GM18507 (cell line): ENCODE measurements around the gene CSNK1D.

ENCODE experiments used
- DNase-seq: peaks from one replicate; pipeline ENCODE4 v3.0.0; 2011; ENCODE audit warnings: low read depth; ENCODE audit not compliant: insufficient read length; ENCODE audit errors: extremely low spot score
- FAIRE-seq: peaks from 2 replicates; lab custom pipeline; 2011; peaks lifted over from hg19 to GRCh38; lab: Jason Lieb, UNC

CSNK1D gene

DNA sequence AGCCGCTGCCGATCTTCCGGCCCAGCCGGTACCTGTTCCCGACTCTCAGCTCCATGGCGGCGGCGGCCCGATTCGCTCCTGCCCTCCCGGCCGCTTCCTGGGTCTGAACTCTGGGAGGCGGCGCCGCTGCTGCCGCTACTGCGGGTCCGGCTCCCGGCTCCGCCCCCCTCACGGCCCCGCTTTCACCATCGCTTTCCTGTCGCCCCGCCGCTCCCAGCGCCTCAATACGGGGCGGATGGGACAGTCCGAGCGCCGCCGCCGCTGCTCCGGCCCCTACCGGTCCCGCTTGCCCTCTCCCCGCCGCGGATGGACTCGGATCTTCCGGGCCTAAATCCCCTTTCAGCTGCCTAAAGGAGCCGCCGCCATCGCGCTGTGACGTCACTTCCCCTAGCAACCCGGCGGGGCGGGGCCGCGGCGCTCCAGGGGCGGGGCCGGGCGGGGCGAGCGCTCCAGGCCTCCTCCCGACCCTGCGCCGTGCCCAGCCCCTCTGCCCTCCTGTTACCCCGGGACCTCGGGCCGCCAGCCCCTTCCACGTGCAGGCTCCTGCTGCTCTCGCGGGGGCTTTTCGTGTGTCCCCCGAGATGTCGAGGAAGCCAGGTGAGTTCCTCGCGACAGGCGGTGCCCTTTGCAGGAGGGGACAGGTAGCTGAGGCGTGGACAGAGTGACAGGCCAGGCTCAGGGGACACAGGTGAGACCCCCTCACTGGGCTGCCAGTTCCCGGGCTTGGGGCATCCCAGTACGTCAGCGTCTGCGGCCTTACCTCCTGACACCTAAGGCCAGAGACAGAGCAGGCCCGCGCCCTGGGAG is at the start of gene CSNK1D:
CSNK1D (minus strand) TSS at position 374 of the 807 bp plus-strand sequence; CDS start at position 55, 319 bp downstream.
- DNase-seq (peak; percentile 92), FAIRE-seq (peak; percentile 68)

DNA sequence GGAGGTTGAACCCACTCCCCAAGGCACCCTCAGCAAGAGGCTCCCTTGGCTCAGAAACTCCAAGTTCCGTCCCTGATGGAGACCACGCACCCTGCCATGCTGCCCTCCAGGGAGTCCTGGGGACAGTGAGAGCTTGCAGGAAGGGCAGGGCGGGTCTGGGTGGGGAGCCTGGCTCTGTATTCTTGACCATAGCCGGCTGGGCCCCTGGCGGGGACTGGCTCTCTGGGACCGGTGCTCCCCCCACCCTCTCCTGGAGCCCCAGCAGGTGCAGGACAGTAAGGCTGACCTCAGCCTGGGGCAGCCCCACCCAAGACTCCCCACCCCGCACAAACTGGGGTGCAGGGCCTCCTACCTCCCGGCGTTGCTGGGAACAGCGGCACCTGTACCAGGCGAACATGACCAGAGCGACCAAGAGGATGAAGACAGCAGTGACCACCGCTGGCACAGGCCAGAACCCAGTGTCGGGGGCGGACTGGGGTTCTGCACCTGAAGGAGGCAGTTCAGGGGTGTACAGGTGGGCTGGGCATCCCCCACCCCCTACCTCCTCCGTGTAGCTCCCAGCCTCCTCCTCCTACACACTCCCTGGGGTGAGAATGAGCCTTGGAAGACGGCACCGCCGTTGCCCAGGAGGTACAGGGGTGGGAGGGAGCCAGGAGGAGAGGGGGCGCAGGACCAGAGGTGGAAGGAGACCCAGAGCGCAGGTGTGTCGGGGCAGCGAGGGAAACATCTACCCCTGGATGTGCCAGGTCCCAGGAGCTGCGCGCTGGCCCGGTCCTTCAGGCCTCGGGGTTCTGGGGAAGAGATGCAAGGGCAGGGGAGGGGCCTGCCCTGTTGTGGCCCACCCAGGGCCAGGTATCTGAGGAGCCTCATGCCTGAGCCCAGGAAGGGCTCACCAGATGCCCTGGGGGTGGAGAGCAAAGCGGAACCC is 49.3 kb upstream of the CSNK1D start:
- no peak for DNase-seq
- no peak for FAIRE-seq

DNA sequence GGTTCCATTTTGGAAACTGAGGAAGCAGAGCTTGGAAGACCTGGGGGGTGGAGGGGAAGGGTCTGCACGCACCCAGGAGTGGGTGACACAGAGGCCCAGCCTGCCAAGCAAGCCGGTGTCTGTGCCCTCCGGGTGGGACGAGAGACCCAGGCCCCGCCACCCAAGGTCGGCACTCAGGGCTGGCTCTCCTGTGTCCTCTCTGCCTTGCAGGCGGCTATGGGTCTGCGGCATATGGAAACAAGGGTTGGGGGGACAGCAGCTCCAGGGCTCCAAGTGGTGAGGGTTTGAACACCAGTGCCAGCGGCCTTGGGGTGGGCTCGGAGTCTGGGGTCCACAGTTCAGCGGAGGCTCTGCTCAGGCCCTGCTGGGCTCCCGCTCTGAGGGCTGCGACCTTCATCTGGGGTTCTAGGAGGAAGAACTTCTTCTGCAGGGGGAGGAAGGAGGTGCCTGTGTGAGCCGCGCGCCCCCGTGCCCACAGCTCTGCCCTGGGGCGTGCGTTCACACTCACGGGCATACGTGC is 48.5 kb upstream of the CSNK1D start:
- no peak for DNase-seq
- no peak for FAIRE-seq

DNA sequence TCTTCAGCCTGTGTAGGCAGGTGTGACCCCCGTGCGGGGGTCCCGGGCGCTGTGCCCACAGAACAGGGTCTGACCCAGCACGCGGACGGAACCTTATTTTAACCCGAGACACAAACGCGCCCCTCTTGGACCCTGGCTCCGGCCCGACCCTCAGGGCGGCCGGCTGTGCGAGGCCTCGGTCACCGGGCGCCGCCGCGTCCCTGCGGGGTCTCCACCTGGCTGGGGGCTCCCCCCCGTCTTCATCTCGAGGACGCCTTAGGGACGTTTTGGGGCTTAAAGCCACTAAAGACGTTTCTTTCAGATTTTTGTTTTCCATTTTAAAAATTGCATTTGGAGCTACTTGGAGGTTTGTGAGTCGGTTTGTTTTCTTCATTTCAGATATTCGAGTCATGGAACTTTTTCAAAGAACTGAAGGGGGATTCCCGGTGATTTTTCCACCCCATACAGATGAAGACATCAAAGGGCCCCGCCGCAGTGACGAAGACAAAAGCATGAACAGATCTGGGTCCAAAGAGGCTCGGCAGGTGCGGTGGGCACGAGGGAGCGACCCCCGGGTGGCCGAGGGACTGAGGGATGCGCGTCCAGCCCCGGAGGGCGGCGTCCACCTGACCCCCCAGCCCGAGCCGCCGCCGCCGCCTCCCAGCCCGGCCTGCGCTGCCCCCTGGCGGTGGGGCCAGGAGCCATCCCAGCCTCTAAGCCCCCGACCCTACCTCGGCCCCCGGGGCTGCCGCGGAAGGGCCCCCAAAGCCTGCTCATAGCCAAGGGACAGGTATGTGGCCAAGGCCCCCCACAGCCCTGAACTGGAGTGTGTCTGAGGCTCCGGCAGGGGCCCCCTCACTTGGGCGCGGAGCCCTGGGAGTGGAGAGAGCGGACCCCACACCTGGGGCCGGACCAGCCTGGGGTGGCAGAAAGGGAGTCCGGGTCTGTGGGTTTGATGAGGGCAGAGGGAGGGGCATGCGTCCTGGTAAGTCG is 47.7 kb upstream of the CSNK1D start:
- DNase-seq (no peak), FAIRE-seq (peak; percentile 44)

DNA sequence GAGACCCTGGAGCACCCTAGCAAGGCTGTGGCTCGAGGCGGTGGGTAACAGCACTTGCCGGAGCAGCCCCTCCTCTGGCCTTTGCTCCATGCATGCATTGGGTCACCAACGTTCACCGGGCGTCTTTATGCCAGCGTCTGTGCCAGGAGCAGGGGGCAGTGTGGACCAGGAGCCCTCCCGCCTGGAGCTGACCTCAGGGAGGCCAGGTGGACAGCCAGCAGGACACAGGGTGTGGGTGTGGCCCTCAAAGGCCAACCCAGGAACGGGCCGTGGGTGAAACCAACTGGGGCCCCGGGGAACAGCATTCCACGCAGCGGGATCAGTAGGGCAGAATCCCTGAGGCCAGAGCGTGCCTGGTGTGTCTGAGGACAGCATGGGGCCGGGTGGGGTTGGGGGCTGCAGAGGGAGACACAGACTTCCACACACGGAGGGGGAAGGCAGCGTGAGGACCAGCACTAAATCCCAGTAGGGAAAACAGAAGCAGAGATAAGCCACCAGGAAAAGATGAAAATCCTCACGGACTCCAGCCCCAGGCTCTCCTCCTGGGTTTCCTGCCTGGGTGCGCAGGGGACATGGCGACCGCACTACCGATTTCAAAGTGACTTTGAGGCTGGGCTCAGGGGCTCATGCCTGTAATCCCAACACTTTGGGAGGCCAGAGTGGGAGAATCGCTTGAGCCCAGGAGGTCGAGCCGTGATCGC is 46.8 kb upstream of the CSNK1D start:
- DNase-seq (no peak), FAIRE-seq (no peak)

DNA sequence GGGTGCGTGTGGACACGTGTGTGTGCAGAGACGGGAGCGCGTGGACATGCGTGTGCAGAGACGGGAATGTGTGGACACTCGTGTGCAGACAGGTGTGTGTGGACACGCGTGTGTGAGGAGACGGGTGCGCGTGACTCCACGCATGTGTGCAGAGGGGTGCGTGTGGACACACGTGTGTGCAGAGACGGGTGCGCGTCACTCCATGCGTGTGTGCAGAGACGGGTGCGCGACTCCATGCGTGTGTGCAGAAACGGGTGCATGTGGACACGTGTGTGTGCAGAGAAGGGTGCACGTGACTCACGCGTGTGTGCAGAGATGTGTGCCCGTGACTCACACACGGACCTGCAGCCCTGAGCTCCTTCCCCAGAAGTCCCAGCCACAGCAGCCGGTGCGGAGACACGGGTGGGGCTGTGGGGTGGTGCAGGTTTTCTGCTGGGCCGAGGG is 46.1 kb upstream of the CSNK1D start:
- no peak for FAIRE-seq
- no peak for DNase-seq

DNA sequence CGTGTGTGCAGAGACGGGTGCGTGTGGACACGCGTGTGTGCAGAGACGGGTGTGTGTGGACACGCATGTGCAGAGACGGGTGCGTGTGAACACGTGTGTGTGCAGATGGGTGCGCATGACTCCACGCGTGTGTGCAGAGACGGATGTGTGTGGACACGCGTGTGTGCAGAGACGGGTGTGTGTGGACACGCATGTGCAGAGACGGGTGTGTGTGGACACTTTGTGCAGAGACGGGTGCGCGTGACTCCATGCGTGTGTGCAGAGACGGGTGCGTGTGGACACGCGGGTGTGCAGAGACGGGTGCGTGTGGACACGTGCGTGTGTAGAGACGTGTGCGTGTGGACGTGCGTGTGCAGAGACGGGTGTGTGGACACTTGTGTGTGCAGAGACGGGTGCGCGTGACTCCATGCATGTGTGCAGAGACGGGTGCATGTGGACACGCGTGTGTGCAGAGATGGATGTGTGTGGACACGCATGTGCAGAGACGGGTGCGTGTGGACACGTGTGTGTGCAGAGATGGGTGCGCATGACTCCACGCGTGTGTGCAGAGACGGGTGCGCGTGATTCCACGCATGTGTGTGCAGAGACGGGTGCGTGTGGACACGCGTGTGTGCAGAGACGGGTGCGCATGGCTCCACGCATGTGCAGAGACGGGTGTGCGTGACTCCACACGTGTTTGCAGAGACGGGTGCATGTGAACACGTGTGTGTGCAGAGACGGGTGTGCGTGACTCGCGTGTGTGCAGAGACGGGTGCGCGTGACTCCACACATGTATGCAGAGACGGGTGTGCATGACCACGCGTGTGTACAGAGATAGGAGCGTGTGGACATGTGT is 45.5 kb upstream of the CSNK1D start:
- DNase-seq: no peak
- no peak for FAIRE-seq

DNA sequence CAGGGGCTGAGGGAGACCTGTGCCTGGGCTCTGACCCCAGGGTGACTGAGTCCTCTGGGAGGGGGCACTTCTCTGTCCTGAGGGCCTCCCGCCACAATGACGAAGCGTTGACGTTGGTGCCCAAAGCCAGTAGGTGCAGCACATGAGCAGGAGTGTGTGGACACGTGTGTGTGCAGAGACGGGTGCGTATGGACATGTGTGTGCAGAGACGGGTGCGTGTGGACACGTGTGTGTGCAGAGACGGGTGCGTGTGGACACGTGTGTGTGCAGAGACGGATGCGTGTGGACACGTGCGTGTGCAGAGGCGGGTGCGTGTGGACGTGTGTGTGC is 44.6 kb upstream of the CSNK1D start:
- FAIRE-seq: no peak
- no peak for DNase-seq

DNA sequence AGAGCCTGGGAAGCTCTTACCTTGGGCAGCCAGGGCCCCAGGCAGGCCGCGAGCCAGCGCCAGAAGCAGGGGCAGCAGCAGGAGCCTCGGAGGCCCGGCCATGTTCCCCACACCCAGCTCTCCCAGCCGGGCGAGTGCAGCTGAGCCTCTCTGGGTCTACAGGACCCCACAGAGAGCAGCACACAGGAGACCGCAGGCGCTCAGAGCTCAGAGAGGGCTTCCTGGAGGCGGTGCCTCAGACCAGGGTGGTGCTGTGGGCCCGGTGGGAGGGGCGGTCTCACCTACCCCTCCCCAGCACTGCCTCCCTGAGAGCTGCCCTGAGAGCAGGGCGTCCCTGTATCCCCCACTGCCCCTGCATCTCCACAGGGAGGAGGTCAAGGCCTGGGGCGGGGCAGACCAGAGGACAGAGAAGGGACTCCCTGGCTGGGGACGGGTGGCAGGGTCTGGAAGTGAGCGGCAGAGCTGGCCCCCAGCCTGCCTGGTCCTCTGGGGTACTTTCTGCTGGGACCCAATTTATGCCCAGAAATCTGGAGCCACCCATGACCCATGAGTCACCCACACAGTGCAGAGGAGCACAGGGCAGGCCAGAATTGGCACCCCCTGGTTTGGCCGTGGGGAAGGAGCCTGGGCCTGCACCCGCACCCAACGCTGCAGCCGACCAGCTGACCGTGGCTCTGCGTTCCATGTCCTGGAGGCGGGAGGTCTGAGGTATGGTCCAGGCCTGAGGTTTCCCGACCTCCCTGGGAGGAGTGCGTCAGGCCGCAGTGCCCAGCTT is 44.1 kb upstream of the CSNK1D start, which contains the start of gene CD7:
CD7 (minus strand) TSS at position 215 of the 775 bp plus-strand sequence; CDS start at position 102, 113 bp downstream.
- DNase-seq (no peak), FAIRE-seq (no peak)

DNA sequence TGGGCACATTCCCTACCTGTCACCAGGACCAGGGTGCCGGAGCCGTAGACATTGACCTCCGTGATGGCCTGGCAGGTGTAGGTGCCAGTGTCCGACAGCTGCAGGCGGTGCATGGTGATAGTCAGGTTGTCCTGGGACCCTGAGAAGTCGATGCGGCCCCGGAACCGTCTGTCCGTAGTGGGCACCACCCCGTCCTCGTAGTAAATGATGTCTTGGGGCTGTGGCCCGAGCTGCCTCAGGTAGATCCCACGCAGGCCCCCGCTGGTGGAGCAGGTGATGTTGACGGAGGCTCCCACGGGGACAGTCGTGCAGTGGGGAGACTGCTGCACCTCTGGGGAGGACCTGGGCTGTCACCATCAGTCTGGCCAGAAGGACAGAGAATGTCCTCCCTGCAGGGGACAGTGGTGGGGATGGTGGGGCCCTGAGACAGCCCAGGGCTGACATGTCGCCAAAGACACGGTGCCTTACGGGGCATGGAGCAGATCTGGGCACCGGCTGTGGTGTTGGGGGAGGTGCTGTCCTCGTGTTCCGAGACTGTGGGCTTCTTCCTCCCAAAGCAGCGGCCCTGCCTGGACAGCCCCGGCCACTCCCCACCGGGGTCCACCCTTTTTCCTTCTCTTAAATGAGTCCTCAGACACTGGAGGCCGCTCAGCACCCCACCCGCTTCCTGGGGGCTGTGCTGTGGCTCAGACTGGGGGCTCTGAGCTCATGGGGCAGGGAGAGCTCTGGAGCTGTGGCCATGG is 43.3 kb upstream of the CSNK1D start:
- no peak for FAIRE-seq
- DNase-seq: no peak

DNA sequence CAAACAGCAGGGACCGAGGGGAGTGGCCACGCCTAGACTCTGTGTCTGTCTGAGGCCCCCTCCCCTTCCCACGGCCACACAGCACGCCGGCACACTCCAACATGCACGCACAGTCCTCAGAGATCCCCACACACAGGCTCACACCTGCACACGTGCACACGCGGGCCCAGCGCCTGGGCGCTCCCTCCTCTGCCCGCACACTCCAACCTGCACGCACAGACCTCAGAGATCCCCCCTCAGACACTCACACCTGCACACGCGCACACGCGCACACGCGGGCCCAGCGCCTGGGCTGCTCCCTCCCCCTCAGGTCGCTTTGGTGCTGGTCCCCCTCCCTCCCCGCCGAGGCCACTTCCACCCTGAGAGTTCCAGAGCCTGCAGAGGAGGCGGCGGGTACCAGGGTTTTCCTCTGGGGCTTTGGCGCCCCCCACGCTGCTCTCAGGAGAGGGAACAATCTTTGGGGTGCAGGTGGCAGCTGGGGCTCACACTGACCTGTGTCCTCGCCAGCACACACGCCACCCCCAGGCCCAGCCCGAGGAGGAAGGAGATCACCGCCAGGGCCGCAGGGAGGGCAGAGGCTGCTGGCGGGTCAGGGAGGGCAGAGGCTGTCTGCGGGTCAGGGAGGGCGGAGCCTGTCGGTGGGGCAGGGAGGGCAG is 42.3 kb upstream of the CSNK1D start:
- no peak for FAIRE-seq
- no peak for DNase-seq

DNA sequence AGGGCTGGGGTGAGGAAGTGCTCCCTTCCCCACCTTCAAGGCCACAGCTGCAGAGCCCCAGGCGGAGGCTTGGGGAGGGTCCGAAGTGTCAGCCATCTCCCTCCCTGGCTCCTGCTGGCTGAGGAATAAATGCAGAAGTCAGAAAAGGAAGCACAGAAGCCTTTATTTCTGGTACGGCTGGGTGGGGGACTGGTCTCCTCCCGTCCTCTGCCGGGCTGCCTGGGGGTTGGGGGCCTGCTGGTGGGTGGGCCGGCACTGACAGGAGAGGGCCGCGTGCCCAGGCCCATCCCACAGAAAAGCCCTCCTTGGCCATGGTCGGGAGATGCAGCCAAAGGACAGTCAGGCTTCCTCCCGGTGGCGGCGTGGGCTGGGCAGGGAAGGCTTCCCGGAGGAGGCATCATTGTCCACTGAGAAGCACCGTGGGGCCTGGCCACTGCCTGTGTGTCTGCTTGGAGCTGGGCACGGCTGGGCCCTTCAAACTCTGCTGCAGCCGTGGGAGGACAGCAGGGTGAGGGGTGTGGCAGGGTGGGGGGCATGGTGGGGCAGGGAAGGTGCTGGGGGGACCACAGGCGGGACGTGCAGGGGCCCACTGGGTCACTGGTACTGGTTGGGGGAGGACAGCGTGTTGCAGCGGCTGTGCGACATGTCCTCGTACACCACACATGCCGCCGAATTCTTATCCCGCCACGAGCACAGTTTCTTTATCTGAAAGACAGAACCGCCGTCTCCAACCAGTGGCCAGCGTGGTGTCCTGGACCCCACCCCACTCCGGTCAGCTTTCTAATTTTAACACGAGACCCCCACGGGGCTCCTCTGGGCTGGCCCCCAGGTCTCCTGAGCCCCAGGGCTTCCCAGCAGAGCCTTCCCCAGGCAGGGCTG is 41.5 kb upstream of the CSNK1D start:
- DNase-seq (no peak), FAIRE-seq (no peak)

DNA sequence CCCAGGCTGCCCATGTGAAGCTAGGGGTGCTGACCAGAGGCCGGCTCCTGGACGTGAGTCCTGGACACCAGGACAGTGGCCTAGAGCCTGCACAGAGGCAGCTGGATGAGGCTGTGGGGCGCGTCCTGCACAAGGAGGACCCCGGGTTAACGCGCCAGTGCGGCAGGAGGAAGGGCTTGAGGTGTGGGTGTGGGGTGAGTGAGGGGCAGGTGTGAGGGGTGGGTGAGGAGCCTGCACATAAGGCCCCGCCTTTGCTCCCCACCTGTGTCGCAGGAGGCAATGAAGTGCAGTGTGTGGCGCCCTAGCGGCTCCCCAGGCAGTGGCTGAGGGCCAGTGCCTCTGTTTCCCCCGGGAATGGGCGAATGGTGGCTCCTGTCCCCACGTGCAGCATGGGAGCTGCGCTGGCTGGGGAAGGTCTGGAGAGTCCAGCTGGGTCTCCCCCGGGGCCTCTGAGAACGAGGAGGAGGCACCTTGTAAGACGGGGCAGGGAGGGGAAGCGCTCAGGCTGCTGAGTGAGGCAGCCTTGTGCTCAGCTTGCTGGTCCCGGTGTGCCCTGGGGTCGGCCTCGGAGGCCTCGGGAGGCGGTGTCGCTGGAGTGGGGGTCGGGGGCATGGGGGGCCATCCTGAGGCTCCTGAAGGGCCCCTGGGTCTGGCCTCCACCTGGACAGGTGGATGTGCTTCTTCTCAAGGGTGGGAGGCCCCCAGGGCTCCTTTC is 40.7 kb upstream of the CSNK1D start:
- FAIRE-seq (no peak), DNase-seq (no peak)

DNA sequence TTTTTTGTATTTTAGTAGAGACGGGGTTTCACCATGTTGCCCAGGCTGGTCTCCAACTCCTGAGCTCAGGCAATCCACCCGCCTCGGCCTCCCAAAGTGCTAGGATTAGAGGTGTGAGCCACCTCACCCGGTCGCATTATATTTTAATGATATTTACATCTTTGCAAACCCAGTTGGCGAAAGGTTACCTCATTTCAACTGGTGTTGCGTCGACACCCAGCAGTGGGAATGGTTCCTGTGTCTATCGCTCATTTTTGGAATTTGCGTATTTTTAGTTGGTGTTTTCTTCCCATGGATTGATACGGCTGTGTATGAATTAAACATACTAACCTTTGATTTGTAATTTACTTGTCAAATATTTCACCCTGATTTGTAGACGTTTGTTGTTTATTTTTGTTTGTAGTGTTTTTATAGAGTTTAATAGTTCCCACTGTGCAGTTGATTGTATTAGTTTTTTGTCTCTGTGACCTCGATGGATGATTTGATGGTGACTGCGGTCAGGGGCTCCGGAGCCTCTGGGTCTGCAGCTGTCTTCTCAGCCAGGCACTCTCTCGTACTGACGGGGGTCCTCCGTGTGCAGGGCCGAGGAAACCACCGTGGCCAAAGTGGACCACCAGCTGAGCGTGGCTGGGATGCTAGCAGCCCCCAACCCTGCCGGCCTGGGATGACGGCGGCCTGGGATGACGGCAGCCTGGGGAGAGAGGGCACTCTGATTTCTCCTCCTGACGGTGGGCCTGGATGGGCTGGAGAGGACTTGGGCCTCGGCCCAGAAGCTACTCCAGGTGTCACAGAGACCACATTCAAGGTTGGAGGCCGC is 39.9 kb upstream of the CSNK1D start:
- DNase-seq: no peak
- no peak for FAIRE-seq
